HUES6 (cell line): ENCODE data around the gene COL28A1.

Source experiments
- H3K27ac ChIP-seq: 2 replicates; pipeline ENCODE4 v1.7.0; 2013; ENCODE audit warnings: low read depth, mild to moderate bottlenecking, low read length, inconsistent platforms
- H3K27me3 ChIP-seq: 2 replicates; pipeline ENCODE4 v1.6.1; 2013; ENCODE audit warnings: low read length; ENCODE audit not compliant: control insufficient read depth, insufficient read depth
- H3K36me3 ChIP-seq: 2 replicates; pipeline ENCODE4 v1.6.1; 2013; ENCODE audit warnings: low read length; ENCODE audit not compliant: control insufficient read depth, insufficient read depth
- H3K4me1 ChIP-seq: 2 replicates; pipeline ENCODE4 v1.6.1; 2013; ENCODE audit warnings: low read length; ENCODE audit not compliant: control insufficient read depth, insufficient read depth
- H3K4me3 ChIP-seq: 2 replicates; pipeline ENCODE4 v1.5.1; 2013; ENCODE audit warnings: low read depth, low read length
- H3K9ac ChIP-seq: one replicate; pipeline ENCODE4 v1.6.1; 2013; ENCODE audit warnings: mild to moderate bottlenecking, low read length
- H3K9me3 ChIP-seq: 2 replicates; pipeline ENCODE4 v1.6.1; 2013; ENCODE audit warnings: low read depth, low read length; ENCODE audit not compliant: control insufficient read depth, insufficient read depth

The COL28A1 gene

DNA sequence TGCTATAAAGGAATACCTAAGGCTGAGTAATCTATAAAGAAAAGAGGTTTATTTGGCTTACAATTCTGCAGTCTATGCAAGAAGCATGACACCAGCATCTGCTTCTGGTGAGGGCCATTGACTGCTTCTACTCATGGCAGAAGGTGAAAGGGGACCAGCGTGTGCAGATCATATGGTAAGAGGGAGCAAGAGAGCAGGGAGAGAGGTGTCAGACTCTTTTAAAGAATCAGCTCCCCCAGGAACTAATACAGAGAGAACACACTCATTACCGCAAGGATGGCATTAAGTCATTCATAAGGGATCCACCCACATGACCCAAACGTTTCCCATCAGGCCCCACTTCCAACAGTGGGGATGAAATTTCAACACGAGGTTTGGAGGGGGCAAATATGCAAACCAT is 3.5 kb upstream of the COL28A1 start:
- H3K27me3 ChIP-seq = no peaks in the 10 kb centered on the region
- no peak overlapping the region for H3K27ac ChIP-seq
- no peaks in the 10 kb centered on the region for H3K9me3 ChIP-seq
- H3K4me1 ChIP-seq = no peaks in the 10 kb centered on the region
- H3K36me3 ChIP-seq = no peaks in the 10 kb centered on the region
- H3K4me3 ChIP-seq = no peak overlapping the region
- H3K9ac ChIP-seq = no peak overlapping the region

DNA sequence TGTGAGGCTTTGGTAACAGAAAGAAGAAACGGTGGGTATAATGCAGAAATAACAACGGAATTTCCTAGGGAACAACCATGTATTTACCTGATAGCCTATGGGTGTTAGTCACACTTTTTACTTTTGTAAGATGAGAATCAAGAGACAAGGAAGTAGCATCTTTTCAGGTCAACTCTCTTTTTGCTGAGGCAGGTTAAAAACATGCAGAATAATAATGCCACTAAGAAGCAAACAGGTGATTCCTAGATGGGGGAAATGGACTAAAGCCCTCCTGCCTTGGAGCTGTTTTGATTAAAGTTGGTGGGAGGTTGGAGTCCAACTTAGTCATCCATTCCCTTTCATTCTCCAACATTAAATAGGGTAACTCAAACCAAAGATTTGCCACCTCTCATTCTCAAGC is 2.0 kb upstream of the COL28A1 start:
- Histone ChIP-seq H3K36me3 (no peaks in the 10 kb centered on the region), H3K4me3 (no peak overlapping the region), H3K4me1 (no peaks in the 10 kb centered on the region), H3K27me3 (no peaks in the 10 kb centered on the region), H3K27ac (no peak overlapping the region), H3K9ac (no peak overlapping the region), H3K9me3 (no peaks in the 10 kb centered on the region)

DNA sequence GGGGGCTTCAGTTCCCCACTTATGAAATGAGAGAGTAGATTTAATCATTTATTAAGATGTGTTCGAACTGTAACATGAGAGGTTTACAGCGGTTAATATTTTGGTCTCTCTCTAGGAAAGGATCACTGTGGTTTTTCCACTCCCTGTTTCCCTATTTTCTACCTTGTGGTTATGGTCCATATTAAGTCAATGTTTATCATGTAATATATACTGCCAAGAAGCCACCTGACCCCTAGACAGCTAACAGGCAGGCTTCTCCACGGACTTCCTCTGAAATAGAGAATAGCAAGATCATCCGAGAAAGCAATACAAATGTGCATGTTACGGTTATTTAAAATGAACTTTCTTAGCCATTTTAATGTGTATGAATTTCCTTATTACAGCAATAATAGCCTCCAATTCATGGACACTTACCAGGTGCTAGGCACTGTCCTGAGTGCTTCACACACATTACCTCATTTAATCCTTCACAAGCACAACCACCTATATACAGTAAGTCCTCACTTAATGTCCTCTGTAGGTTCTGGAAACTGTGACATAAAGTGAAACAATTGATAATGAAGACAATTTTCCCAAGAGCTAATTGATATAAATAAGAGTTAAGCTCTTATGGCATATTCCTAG is 835 bp upstream of the COL28A1 start:
- H3K9ac ChIP-seq = no peak overlapping the region
- H3K4me3 ChIP-seq = no peak overlapping the region
- no peaks in the 10 kb centered on the region for H3K4me1 ChIP-seq
- no peaks in the 10 kb centered on the region for H3K36me3 ChIP-seq
- no peaks in the 10 kb centered on the region for H3K9me3 ChIP-seq
- H3K27ac ChIP-seq = no peak overlapping the region
- no peaks in the 10 kb centered on the region for H3K27me3 ChIP-seq

- Histone ChIP-seq H3K36me3 (no peaks in the 10 kb centered on the region), H3K9me3 (no peaks in the 10 kb centered on the region), H3K27ac (no peak overlapping the region), H3K27me3 (no peaks in the 10 kb centered on the region), H3K9ac (no peak overlapping the region), H3K4me1 (no peaks in the 10 kb centered on the region), H3K4me3 (no peak overlapping the region)
These were observed 1.7 kb downstream of the COL28A1 start for GRCh38 chr7:7533831-7534430.

DNA sequence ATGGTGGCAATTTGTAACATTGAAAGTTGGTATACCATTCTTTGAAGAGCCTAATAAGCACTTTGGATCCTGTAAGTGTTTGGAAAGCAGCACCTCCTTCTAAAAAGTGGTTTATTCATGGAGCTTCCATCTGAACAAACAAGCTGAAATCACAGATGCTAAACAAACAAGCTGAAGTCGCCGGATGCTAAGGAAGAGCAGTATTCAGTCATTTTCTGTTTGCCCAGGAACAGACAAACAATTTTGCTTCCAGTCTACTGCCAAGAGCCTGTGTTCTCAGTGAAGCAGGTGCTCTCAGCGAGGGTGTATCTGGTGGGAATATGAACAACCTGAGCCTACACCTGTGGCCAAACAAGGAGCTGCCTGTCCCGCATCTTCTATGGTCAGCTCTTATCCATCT is 6.3 kb downstream of the COL28A1 start:
- no peaks in the 10 kb centered on the region for H3K36me3 ChIP-seq
- no peaks in the 10 kb centered on the region for H3K4me1 ChIP-seq
- no peak overlapping the region for H3K4me3 ChIP-seq
- H3K27ac ChIP-seq = no peak overlapping the region
- H3K9ac ChIP-seq = no peak overlapping the region
- H3K27me3 ChIP-seq = no peaks in the 10 kb centered on the region
- no peaks in the 10 kb centered on the region for H3K9me3 ChIP-seq

- Histone ChIP-seq H3K4me3 (no peak overlapping the region), H3K36me3 (no peaks in the 10 kb centered on the region), H3K27me3 (no peaks in the 10 kb centered on the region), H3K4me1 (no peaks in the 10 kb centered on the region), H3K9me3 (no peaks in the 10 kb centered on the region), H3K27ac (no peak overlapping the region), H3K9ac (no peak overlapping the region)
These were observed 8.6 kb downstream of the COL28A1 start for GRCh38 chr7:7527047-7527446.

- Histone ChIP-seq H3K4me3 (no peak overlapping the region), H3K27me3 (no peaks in the 10 kb centered on the region), H3K27ac (no peak overlapping the region), H3K36me3 (no peaks in the 10 kb centered on the region), H3K9ac (no peak overlapping the region), H3K4me1 (no peaks in the 10 kb centered on the region), H3K9me3 (no peaks in the 10 kb centered on the region)
These were observed 9.7 kb downstream of the COL28A1 start for GRCh38 chr7:7526006-7526405.

DNA sequence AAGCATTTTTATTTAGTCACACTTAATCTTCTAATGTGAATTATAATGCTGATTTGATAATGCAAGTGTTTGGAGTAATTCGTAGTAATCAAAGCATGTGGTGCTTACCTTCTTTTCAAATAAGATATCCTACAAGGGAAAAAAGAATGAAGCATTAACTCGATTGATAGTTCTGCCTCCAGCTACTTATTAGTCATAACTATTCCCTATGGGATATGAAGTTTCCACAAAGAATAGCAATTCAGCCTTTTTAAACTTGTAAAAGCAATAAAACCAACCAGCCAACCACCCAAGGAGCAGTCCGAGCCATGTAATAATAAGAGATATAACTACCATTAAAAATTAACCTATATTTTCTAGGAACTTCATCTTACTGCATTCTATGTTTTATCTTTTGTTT is 11.6 kb downstream of the COL28A1 start:
- Histone ChIP-seq H3K36me3 (no peaks in the 10 kb centered on the region), H3K27ac (no peak overlapping the region), H3K9me3 (no peaks in the 10 kb centered on the region), H3K4me1 (no peaks in the 10 kb centered on the region), H3K27me3 (no peaks in the 10 kb centered on the region), H3K4me3 (no peak overlapping the region), H3K9ac (no peak overlapping the region)

- Histone ChIP-seq H3K9ac (no peak overlapping the region), H3K4me3 (no peak overlapping the region), H3K4me1 (no peaks in the 10 kb centered on the region), H3K9me3 (no peaks in the 10 kb centered on the region), H3K27me3 (no peaks in the 10 kb centered on the region), H3K27ac (no peak overlapping the region), H3K36me3 (no peaks in the 10 kb centered on the region)
These were observed 13.3 kb downstream of the COL28A1 start for GRCh38 chr7:7522421-7522820.

- Histone ChIP-seq H3K4me1 (no peaks in the 10 kb centered on the region), H3K36me3 (no peaks in the 10 kb centered on the region), H3K27me3 (no peaks in the 10 kb centered on the region), H3K9me3 (no peaks in the 10 kb centered on the region), H3K27ac (no peak overlapping the region), H3K4me3 (no peak overlapping the region), H3K9ac (no peak overlapping the region)
These were observed 14.4 kb downstream of the COL28A1 start for GRCh38 chr7:7521259-7521658.

- H3K36me3 ChIP-seq = no peaks in the 10 kb centered on the region
- H3K9ac ChIP-seq = no peak overlapping the region
- no peak overlapping the region for H3K27ac ChIP-seq
- no peaks in the 10 kb centered on the region for H3K9me3 ChIP-seq
- no peaks in the 10 kb centered on the region for H3K27me3 ChIP-seq
- 0 out of 2 replicates have a peak, but pooled peaks cover 5% of the 10 kb centered on the region for H3K4me1 ChIP-seq
- H3K4me3 ChIP-seq = no peak overlapping the region
These were observed 16.1 kb downstream of the COL28A1 start for GRCh38 chr7:7519528-7519927.
